VCaP (cell line): ENCODE data around the gene PRICKLE4.

Experiments
- H3K27ac ChIP-seq: fragments of 450-650 bp; 2 replicates; pipeline ENCODE4 v1.5.1; 2017
- TF ChIP-seq, protein P1 (sequence below): fragments of 450-650 bp; conservative IDR thresholded peaks from 2 replicates; pipeline ENCODE4 v1.5.1; 2017; ENCODE audit warnings: mild to moderate bottlenecking, moderate library complexity

Gene PRICKLE4

DNA sequence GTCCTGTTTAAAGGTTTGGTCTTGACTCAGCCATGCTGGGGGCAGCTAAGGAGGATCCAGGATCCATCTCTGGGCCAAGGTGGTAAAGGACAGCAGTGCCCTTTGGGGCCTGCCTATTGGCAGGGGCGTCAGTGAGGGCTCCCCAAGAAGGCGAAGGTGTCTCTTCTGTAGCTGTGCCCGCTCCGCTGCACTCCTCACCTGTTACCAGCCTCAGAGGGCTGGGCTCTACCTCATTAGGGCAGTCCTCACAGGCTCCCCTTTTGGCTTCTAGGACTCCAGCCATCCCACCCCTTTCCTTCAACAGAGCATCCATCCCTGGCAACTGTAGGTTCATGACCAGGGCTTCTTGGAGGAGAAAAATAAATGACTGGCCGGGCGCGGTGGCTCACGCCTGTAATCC is 11.2 kb upstream of the PRICKLE4 start:
- TF ChIP-seq, protein P1, sequence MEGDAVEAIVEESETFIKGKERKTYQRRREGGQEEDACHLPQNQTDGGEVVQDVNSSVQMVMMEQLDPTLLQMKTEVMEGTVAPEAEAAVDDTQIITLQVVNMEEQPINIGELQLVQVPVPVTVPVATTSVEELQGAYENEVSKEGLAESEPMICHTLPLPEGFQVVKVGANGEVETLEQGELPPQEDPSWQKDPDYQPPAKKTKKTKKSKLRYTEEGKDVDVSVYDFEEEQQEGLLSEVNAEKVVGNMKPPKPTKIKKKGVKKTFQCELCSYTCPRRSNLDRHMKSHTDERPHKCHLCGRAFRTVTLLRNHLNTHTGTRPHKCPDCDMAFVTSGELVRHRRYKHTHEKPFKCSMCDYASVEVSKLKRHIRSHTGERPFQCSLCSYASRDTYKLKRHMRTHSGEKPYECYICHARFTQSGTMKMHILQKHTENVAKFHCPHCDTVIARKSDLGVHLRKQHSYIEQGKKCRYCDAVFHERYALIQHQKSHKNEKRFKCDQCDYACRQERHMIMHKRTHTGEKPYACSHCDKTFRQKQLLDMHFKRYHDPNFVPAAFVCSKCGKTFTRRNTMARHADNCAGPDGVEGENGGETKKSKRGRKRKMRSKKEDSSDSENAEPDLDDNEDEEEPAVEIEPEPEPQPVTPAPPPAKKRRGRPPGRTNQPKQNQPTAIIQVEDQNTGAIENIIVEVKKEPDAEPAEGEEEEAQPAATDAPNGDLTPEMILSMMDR: no peak
- H3K27ac ChIP-seq: peak overlapping the region; percentile 89

- no peak overlapping the region for H3K27ac ChIP-seq
These were observed 10.1 kb upstream of the PRICKLE4 start for GRCh38 chr6:41770381-41771057.

GRCh38 chr6:41771058-41771983 is 9.3 kb upstream of the PRICKLE4 start:
- no peak overlapping the region for H3K27ac ChIP-seq
- TF ChIP-seq, protein P1: no peak

More at GRCh38 chr6:41770381-41771057, 10.1 kb upstream of the PRICKLE4 start:
- TF ChIP-seq, protein P1: no peak

DNA sequence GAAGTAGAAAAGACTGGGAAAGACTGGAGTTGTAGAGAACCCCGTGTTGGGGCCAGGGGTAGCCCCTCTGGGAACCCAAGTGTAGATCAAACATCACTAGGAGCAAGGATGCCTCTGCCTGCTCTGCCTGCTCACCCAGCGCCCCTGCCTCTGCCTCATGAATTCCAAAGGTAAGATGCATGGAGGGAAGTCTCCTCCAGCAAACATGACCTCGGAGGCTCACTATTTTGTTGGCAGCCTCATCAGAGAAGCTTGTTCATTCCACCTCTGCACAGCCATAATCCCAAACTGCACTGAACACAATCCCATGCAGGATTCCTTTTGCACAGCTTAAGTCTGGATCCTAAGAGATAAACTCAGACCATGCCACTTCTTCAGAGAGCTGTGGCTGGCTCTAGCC is 5.7 kb upstream of the PRICKLE4 start:
- TF ChIP-seq, protein P1: no peak
- no peak overlapping the region for H3K27ac ChIP-seq

- TF ChIP-seq, protein P1: no peak
- no peak overlapping the region for H3K27ac ChIP-seq
These were observed 5.2 kb upstream of the PRICKLE4 start for GRCh38 chr6:41775293-41775882.

- H3K27ac ChIP-seq: no peak overlapping the region
- TF ChIP-seq, protein P1: no peak
These were observed 2.9 kb upstream of the PRICKLE4 start for GRCh38 chr6:41777551-41778285.
